Chondrocyte (in vitro differentiated cells): Measurements from ENCODE around the gene ARHGAP22. TPM values are rescaled to one million over a fixed set of nuclear protein-coding genes. Genes with fewer than 3 reads are reported as not detected.
A peak's percentile ranks its signal among the peaks of the same experiment; 100 is the strongest.

Experiments
- DNase-seq: peaks from one replicate; pipeline ENCODE4 v3.0.0; 2021; ENCODE audit warnings: mixed read lengths, low spot score
- H3K27ac Mint-ChIP-seq: one replicate; pipeline ENCODE4 v1.8.0; 2021; ENCODE audit warnings: mild to moderate bottlenecking, moderate library complexity, mixed read lengths; ENCODE audit not compliant: unreplicated experiment
- H3K27me3 Mint-ChIP-seq: 2 replicates; pipeline ENCODE4 v1.8.0; 2021; ENCODE audit warnings: low read depth, mixed read lengths
- H3K36me3 Mint-ChIP-seq: 2 replicates; pipeline ENCODE4 v1.8.0; 2021; ENCODE audit warnings: low read depth, mixed read lengths
- H3K4me1 Mint-ChIP-seq: 2 replicates; pipeline ENCODE4 v1.8.0; 2021; ENCODE audit warnings: low read depth, mild to moderate bottlenecking, mixed read lengths
- H3K4me3 Mint-ChIP-seq: one replicate; pipeline ENCODE4 v1.8.0; 2021; ENCODE audit warnings: mild to moderate bottlenecking, moderate library complexity, mixed read lengths; ENCODE audit not compliant: unreplicated experiment
- H3K9me3 Mint-ChIP-seq: 2 replicates; pipeline ENCODE4 v1.8.0; 2021; ENCODE audit warnings: low read depth, mixed read lengths
- total RNA-seq: library from RNA; stranded (reverse); gene quantifications from 3 replicates; pipeline ENCODE4 v1.2.1, GENCODE V29; 2021
- TF ChIP-seq, protein P1 (sequence below): fragments of 200-600 bp; sonication (generic); IDR thresholded peaks from 2 replicates; pipeline ENCODE4 v1.5.0; 2021; ENCODE audit warnings: antibody characterized with exemption, mild to moderate bottlenecking, moderate library complexity

Gene ARHGAP22
- total RNA-seq, 1 donor from 2014 or later, result 8.8 TPM

GRCh38 chr10:48462482-48463020 is 142.3 kb downstream of the ARHGAP22 start:
- Mint-ChIP-seq H3K4me1 (peaks cover 8% of the 10 kb centered on the region), H3K27me3 (no peaks in the 10 kb centered on the region), H3K27ac (no peak overlapping the region), H3K9me3 (no peaks in the 10 kb centered on the region), H3K4me3 (no peak overlapping the region), H3K36me3 (no peaks in the 10 kb centered on the region)
- DNase-seq, result no peak
- TF ChIP-seq, protein P1, sequence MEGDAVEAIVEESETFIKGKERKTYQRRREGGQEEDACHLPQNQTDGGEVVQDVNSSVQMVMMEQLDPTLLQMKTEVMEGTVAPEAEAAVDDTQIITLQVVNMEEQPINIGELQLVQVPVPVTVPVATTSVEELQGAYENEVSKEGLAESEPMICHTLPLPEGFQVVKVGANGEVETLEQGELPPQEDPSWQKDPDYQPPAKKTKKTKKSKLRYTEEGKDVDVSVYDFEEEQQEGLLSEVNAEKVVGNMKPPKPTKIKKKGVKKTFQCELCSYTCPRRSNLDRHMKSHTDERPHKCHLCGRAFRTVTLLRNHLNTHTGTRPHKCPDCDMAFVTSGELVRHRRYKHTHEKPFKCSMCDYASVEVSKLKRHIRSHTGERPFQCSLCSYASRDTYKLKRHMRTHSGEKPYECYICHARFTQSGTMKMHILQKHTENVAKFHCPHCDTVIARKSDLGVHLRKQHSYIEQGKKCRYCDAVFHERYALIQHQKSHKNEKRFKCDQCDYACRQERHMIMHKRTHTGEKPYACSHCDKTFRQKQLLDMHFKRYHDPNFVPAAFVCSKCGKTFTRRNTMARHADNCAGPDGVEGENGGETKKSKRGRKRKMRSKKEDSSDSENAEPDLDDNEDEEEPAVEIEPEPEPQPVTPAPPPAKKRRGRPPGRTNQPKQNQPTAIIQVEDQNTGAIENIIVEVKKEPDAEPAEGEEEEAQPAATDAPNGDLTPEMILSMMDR, result no peak

GRCh38 chr10:48461623-48462481 is 143.0 kb downstream of the ARHGAP22 start:
- H3K4me3 Mint-ChIP-seq, result no peak overlapping the region
- DNase-seq, result no peak
- no peaks in the 10 kb centered on the region for H3K27me3 Mint-ChIP-seq
- H3K36me3 Mint-ChIP-seq, result no peaks in the 10 kb centered on the region
- peaks cover 8% of the 10 kb centered on the region for H3K4me1 Mint-ChIP-seq
- TF ChIP-seq, protein P1, result no peak
- H3K9me3 Mint-ChIP-seq, result no peaks in the 10 kb centered on the region
- no peak overlapping the region for H3K27ac Mint-ChIP-seq

DNA sequence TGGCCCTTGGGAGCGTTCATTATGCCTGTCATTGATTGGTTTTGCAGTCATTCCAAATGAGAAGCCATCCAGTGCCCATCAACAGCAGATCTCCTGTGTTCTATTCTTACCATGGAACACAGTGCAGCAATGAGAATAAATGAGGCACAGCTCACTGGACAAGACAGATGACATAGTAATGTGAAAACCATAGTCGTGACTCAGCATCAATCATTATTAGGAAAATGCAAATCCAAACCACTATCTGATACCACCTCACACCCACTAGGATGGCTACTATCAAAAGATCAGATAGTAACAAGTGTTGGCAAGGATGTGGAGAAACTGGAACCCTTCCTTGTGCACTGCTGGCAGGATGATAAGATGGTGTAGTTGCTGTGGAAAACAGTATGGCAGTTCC is 144.7 kb downstream of the ARHGAP22 start:
- H3K27ac Mint-ChIP-seq, result no peak overlapping the region
- DNase-seq, result no peak
- TF ChIP-seq, protein P1, result no peak
- peaks cover 14% of the 10 kb centered on the region for H3K4me1 Mint-ChIP-seq
- H3K36me3 Mint-ChIP-seq, result no peaks in the 10 kb centered on the region
- no peak overlapping the region for H3K4me3 Mint-ChIP-seq
- H3K27me3 Mint-ChIP-seq, result no peaks in the 10 kb centered on the region
- no peaks in the 10 kb centered on the region for H3K9me3 Mint-ChIP-seq

GRCh38 chr10:48459270-48460150 is 145.4 kb downstream of the ARHGAP22 start:
- Mint-ChIP-seq H3K36me3 (no peaks in the 10 kb centered on the region), H3K4me1 (peaks cover 14% of the 10 kb centered on the region), H3K4me3 (no peak overlapping the region), H3K9me3 (no peaks in the 10 kb centered on the region), H3K27me3 (no peaks in the 10 kb centered on the region), H3K27ac (no peak overlapping the region)
- DNase-seq, result peak; percentile 88
- TF ChIP-seq, protein P1, result no peak

DNA sequence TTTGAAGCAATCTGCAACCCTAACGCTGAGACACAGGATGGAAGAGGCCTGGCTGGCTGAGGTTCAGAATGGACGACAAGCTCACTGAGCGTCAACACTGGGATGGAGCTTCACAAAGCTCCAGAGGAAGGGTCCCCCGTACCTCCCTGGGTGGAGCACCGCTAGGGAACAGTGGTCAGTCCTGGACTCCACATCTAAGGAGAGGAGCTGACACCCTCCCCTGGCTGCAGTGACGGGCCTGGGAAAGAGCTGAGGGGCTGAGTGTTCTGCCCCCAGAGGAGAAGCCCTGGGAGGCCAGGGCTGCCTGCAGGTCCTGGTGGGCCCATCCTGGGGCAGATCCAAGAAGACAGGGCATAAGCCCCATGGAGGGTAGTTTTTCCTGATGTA is 146.2 kb downstream of the ARHGAP22 start:
- Mint-ChIP-seq H3K27me3 (no peaks in the 10 kb centered on the region), H3K36me3 (no peaks in the 10 kb centered on the region), H3K4me3 (no peak overlapping the region), H3K9me3 (no peaks in the 10 kb centered on the region), H3K27ac (no peak overlapping the region), H3K4me1 (peaks cover 9% of the 10 kb centered on the region)
- TF ChIP-seq, protein P1, result no peak
- no peak for DNase-seq
